C4-2B (cell line): Measurements from ENCODE around the gene PON2.

ENCODE experiments used
- CTCF ChIP-seq: fragments of 450-650 bp; conservative IDR thresholded peaks from 2 replicates; pipeline ENCODE4 v1.5.1; 2017; ENCODE audit warnings: mild to moderate bottlenecking
- ZFX ChIP-seq: fragments of 450-650 bp; IDR thresholded peaks from 2 replicates; pipeline ENCODE4 v1.6.1; 2017

- TF ChIP-seq CTCF: no peak
- no peak for TF ChIP-seq ZFX
These were observed 23.2 kb downstream of the PON2 start for GRCh38 chr7:95411666-95412065.
